RWPE2 (cell line): Measurements from ENCODE around the gene KIFC1.
A peak's percentile ranks its signal among the peaks of the same experiment; 100 is the strongest.
"Not testable (repeated sequence)": the region's sequence is repeated elsewhere in the genome, so short reads cannot be mapped to it uniquely, and the experiment has no call there.

ENCODE experiments used
- ATAC-seq: fragments of 200-7000 bp; cut with Tn5 transposase; 3 replicates; pipeline ENCODE4 v1.9.1; 2021; ENCODE audit warnings: low read depth
- DNase-seq: peaks from one replicate; pipeline ENCODE4 v3.0.0-alpha.2; 2020; ENCODE audit warnings: low spot score
- H3K27ac ChIP-seq: fragments of 450-650 bp; 2 replicates; pipeline ENCODE4 v1.5.1; 2017; ENCODE audit warnings: mild to moderate bottlenecking; ENCODE audit not compliant: poor library complexity, severe bottlenecking
- H3K27me3 ChIP-seq: fragments of 250-450 bp; sonication (Bioruptor Pico); 2 replicates; pipeline ENCODE4 v1.5.1; 2021; ENCODE audit warnings: mild to moderate bottlenecking, moderate library complexity; ENCODE audit not compliant: insufficient read depth, poor library complexity, severe bottlenecking
- H3K36me3 ChIP-seq: fragments of 250-450 bp; sonication (Bioruptor Pico); 2 replicates; pipeline ENCODE4 v1.5.1; 2020; ENCODE audit warnings: low read depth, mild to moderate bottlenecking, moderate library complexity
- H3K4me1 ChIP-seq: fragments of 250-450 bp; sonication (Bioruptor Pico); 2 replicates; pipeline ENCODE4 v1.5.1; 2021; ENCODE audit warnings: mild to moderate bottlenecking, moderate library complexity; ENCODE audit not compliant: insufficient read depth, poor library complexity, severe bottlenecking
- H3K4me3 ChIP-seq: fragments of 250-450 bp; sonication (Bioruptor Pico); 2 replicates; pipeline ENCODE4 v1.5.1; 2021; ENCODE audit warnings: mild to moderate bottlenecking, moderate library complexity; ENCODE audit not compliant: severe bottlenecking
- H3K9me3 ChIP-seq: fragments of 250-450 bp; sonication (Bioruptor Pico); 2 replicates; pipeline ENCODE4 v1.5.1; 2021; ENCODE audit warnings: mild to moderate bottlenecking, moderate library complexity; ENCODE audit not compliant: severe bottlenecking
- TF ChIP-seq, protein P1 (sequence below): fragments of 450-650 bp; IDR thresholded peaks from one replicate; pipeline ENCODE4 v1.5.1; 2017; ENCODE audit warnings: mild to moderate bottlenecking, moderate library complexity; ENCODE audit not compliant: poor library complexity, severe bottlenecking

KIFC1 gene

DNA sequence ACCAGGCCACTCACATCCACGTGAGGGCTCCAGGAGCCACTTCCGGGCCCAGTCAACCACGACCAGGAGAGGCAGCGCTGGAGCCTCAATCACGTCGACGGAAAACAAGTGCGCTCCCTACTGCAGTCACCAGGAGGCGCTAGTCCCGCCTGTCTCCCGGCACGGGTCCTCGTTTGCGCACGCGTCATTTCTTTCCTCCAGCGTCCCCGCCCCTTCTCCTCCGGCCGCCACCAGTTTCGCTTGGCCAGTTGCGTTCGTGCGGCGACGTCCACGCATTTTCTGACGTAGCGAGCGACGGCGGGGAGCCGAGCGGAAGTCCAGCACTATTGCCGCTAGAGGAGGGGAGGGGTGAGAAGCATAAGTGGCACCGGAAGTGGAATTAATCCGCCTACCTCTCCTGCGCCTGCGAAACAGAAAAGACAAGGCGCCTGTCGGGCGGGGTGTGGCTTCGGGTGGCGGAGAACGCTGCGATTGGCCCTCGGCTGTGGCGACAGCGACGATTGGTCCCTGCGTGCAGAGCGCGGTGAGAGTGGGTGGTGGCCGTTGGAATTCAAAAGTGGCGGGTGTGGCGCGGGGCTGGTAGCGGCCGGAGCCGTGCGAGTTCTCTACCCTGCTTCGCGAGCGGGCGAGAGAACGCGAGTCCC, at the start of gene KIFC1:
TSS of gene KIFC1 (plus strand) at position 546 of the 644 bp plus-strand sequence. CDS start 163 bp downstream, outside the sequence.
- ATAC-seq (peak; percentile 95), DNase-seq (peak; percentile 97)
- Histone ChIP-seq H3K4me3 (peak within 1 kb of the TSS; percentile 64), H3K27ac (peak within 1 kb of the TSS; percentile 67), H3K4me1 (peaks cover 13% of the 10 kb centered on the region), H3K9me3 (no peaks in the 10 kb centered on the region), H3K27me3 (no peaks in the 10 kb centered on the region), H3K36me3 (peaks cover 19% of the 10 kb centered on the region)
- TF ChIP-seq, protein P1, sequence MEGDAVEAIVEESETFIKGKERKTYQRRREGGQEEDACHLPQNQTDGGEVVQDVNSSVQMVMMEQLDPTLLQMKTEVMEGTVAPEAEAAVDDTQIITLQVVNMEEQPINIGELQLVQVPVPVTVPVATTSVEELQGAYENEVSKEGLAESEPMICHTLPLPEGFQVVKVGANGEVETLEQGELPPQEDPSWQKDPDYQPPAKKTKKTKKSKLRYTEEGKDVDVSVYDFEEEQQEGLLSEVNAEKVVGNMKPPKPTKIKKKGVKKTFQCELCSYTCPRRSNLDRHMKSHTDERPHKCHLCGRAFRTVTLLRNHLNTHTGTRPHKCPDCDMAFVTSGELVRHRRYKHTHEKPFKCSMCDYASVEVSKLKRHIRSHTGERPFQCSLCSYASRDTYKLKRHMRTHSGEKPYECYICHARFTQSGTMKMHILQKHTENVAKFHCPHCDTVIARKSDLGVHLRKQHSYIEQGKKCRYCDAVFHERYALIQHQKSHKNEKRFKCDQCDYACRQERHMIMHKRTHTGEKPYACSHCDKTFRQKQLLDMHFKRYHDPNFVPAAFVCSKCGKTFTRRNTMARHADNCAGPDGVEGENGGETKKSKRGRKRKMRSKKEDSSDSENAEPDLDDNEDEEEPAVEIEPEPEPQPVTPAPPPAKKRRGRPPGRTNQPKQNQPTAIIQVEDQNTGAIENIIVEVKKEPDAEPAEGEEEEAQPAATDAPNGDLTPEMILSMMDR: peak; percentile 99

- H3K4me1 ChIP-seq, DNase-seq, H3K36me3 ChIP-seq, H3K27ac ChIP-seq, H3K4me3 ChIP-seq, H3K27me3 ChIP-seq, ATAC-seq, H3K9me3 ChIP-seq: not testable (repeated sequence)
Observed at GRCh38 chr6:33343606-33343952, 48.0 kb upstream of the KIFC1 start.

- Histone ChIP-seq H3K4me3 (no peak overlapping the region), H3K27ac (no peak overlapping the region), H3K4me1 (peaks cover 3% of the 10 kb centered on the region), H3K27me3 (no peaks in the 10 kb centered on the region), H3K9me3 (no peaks in the 10 kb centered on the region), H3K36me3 (no peaks in the 10 kb centered on the region)
- TF ChIP-seq, protein P1: no peak
- DNase-seq (no peak), ATAC-seq (no peak)
Observed at GRCh38 chr6:33343953-33344611, 47.5 kb upstream of the KIFC1 start.

DNA sequence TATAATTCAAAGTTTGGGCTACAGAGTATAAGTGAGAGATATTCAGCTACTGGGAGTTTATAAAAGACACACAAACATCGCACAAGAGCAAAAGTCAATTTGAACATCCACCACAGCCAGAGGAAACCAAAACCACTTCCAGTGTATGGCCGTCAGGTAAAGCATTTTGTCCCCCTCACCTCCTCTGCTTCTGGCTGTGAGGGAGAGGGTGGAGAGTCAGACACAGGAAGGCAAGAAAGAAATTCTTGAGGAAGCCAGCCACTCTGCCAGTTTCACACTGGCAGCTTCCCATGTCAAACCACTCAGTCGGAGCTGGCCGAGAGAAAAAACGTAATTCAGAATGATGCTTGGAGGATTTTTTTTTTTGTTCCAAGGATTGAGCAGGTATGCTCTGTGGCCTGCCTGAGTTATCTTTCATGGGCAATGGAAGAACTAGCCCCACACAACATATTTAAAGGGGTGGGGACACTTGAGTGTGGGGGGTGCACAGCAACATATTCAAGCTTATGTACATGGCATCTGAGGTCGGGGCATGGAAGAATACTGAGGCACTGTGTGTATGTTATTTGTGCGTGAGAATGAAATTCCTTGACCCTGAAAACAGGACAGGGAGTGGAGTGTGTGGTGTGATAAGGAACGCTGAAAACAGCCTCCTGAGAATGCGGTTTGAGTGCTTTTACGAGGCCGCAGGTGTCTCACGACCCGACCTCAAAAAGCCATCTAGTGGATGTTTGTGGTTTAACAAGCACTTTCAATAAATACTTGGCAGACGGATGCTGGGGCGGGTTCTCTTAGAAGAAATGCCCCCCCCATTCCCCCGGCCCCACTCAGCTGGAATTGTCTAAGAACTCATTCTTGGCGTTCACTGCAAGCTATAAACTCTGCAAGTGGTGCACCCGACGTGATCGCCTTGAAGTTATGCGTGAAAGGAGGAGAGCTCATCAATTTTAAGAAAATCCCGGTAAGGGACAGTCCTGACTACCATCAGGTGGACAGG, 46.6 kb upstream of the KIFC1 start:
- H3K9me3 ChIP-seq: no peaks in the 10 kb centered on the region
- DNase-seq (no peak), ATAC-seq (0 out of 3 replicates have a peak, but pooled peaks have one; percentile 27)
- no peak overlapping the region for H3K4me3 ChIP-seq
- no peak overlapping the region for H3K27ac ChIP-seq
- H3K4me1 ChIP-seq: peaks cover 3% of the 10 kb centered on the region
- H3K36me3 ChIP-seq: no peaks in the 10 kb centered on the region
- TF ChIP-seq, protein P1: peak; percentile 71
- H3K27me3 ChIP-seq: no peaks in the 10 kb centered on the region

- DNase-seq, H3K36me3 ChIP-seq, H3K4me3 ChIP-seq, H3K9me3 ChIP-seq, H3K27me3 ChIP-seq, ATAC-seq, H3K4me1 ChIP-seq, H3K27ac ChIP-seq: not testable (repeated sequence)
Observed at GRCh38 chr6:33346972-33347371, 44.7 kb upstream of the KIFC1 start.
